DOHH2 (cell line): ENCODE data around the gene NHP2.

ENCODE experiments used
- H3F3A ChIP-seq: fragments of 200-600 bp; sonication (generic), shearing (Covaris generic); 2 replicates; pipeline ENCODE4 v1.6.0; 2016; ENCODE audit warnings: antibody characterized with exemption, mild to moderate bottlenecking; ENCODE audit not compliant: control insufficient read depth, insufficient read depth
- H3K27ac ChIP-seq: fragments of 200-600 bp; sonication (generic); 2 replicates; pipeline ENCODE4 v1.5.1; 2014; ENCODE audit warnings: low read depth, mild to moderate bottlenecking, low read length, moderate library complexity
- H3K27me3 ChIP-seq: fragments of 200-600 bp; sonication (generic); 2 replicates; pipeline ENCODE4 v1.6.1; 2014; ENCODE audit warnings: mild to moderate bottlenecking, low read length, mixed read lengths; ENCODE audit not compliant: control insufficient read depth
- H3K36me3 ChIP-seq: fragments of 200-600 bp; sonication (generic); 2 replicates; pipeline ENCODE4 v1.6.1; 2014; ENCODE audit warnings: mild to moderate bottlenecking, low read length, moderate library complexity, mixed read lengths; ENCODE audit not compliant: control insufficient read depth
- H3K4me1 ChIP-seq: fragments of 200-600 bp; sonication (generic); 2 replicates; pipeline ENCODE4 v1.6.1; 2014; ENCODE audit warnings: mild to moderate bottlenecking, low read length, mixed read lengths; ENCODE audit not compliant: control insufficient read depth
- H3K4me2 ChIP-seq: fragments of 200-600 bp; sonication (generic); 2 replicates; pipeline ENCODE4 v1.6.0; 2014; ENCODE audit warnings: mild to moderate bottlenecking, low read length, moderate library complexity
- H3K4me3 ChIP-seq: fragments of 200-600 bp; sonication (generic); 2 replicates; pipeline ENCODE4 v1.5.1; 2014; ENCODE audit warnings: mild to moderate bottlenecking, low read length, mixed read lengths
- H3K79me2 ChIP-seq: fragments of 200-600 bp; sonication (generic); 2 replicates; pipeline ENCODE4 v1.6.1; 2014; ENCODE audit warnings: mild to moderate bottlenecking, low read length, mixed read lengths; ENCODE audit not compliant: control insufficient read depth
- H3K9me2 ChIP-seq: fragments of 200-600 bp; sonication (generic); replicated peaks from 2 replicates; pipeline ENCODE4 v1.6.1; 2014; ENCODE audit warnings: mild to moderate bottlenecking, low read length, mixed read lengths; ENCODE audit not compliant: control insufficient read depth
- H3K9me3 ChIP-seq: fragments of 200-600 bp; sonication (generic); 2 replicates; pipeline ENCODE4 v1.6.1; 2014; ENCODE audit warnings: antibody characterized with exemption, low read length, mixed read lengths; ENCODE audit not compliant: control insufficient read depth, insufficient read depth
- H4K20me1 ChIP-seq: fragments of 200-600 bp; sonication (generic); 2 replicates; pipeline ENCODE4 v1.6.0; 2014; ENCODE audit warnings: low read depth, mild to moderate bottlenecking, antibody characterized with exemption, low read length, moderate library complexity; ENCODE audit not compliant: control insufficient read depth, insufficient read depth
- CTCF ChIP-seq: fragments of 200-600 bp; sonication (generic); IDR thresholded peaks from one replicate; pipeline ENCODE4 v1.5.1; 2014; ENCODE audit warnings: antibody characterized with exemption, mild to moderate bottlenecking, low read depth, low read length; ENCODE audit not compliant: poor library complexity, severe bottlenecking
- EZH2phosphoT487 ChIP-seq: fragments of 200-600 bp; sonication (generic); IDR thresholded peaks from 2 replicates; pipeline ENCODE4 v1.6.1; 2017; ENCODE audit warnings: borderline replicate concordance, mild to moderate bottlenecking, antibody characterized with exemption, low read length, moderate library complexity, mixed read lengths

Gene NHP2

GRCh38 chr5:178196986-178197385 lies 43.3 kb upstream of the NHP2 start:
- no peaks in the 10 kb centered on the region for H3K9me2 ChIP-seq
- H4K20me1 ChIP-seq = no peaks in the 10 kb centered on the region
- no peaks in the 10 kb centered on the region for H3K36me3 ChIP-seq
- H3K4me3 ChIP-seq = no peak overlapping the region
- no peak overlapping the region for H3K4me2 ChIP-seq
- H3F3A ChIP-seq = no peaks in the 10 kb centered on the region; the same call in 1 of the 2 replicates
- TF ChIP-seq EZH2phosphoT487 (no peak), CTCF (peak; percentile 45)
- peaks cover 24% of the 10 kb centered on the region for H3K27me3 ChIP-seq
- H3K27ac ChIP-seq = no peak overlapping the region
- H3K9me3 ChIP-seq = no peaks in the 10 kb centered on the region
- H3K4me1 ChIP-seq = peaks cover 4% of the 10 kb centered on the region; the same call in 1 of the 2 replicates
- no peaks in the 10 kb centered on the region for H3K79me2 ChIP-seq

GRCh38 chr5:178196281-178196812 lies 42.7 kb upstream of the NHP2 start:
- H4K20me1 ChIP-seq = no peaks in the 10 kb centered on the region
- no peak overlapping the region for H3K4me3 ChIP-seq
- no peak overlapping the region for H3K27ac ChIP-seq
- no peaks in the 10 kb centered on the region for H3K9me2 ChIP-seq
- TF ChIP-seq CTCF = no peak
- no peak for TF ChIP-seq EZH2phosphoT487
- H3K4me1 ChIP-seq = peaks cover 4% of the 10 kb centered on the region; the same call in 1 of the 2 replicates
- H3K79me2 ChIP-seq = no peaks in the 10 kb centered on the region
- H3K27me3 ChIP-seq = peaks cover 24% of the 10 kb centered on the region
- no peaks in the 10 kb centered on the region for H3K9me3 ChIP-seq
- H3F3A ChIP-seq = no peaks in the 10 kb centered on the region; the same call in 1 of the 2 replicates
- H3K4me2 ChIP-seq = no peak overlapping the region
- H3K36me3 ChIP-seq = no peaks in the 10 kb centered on the region

- peaks cover 4% of the 10 kb centered on the region; the same call in 1 of the 2 replicates for H3K4me1 ChIP-seq
- TF ChIP-seq EZH2phosphoT487 (no peak), CTCF (no peak)
- peaks cover 28% of the 10 kb centered on the region for H3K27me3 ChIP-seq
- no peaks in the 10 kb centered on the region for H3K9me2 ChIP-seq
- H3K4me3 ChIP-seq = no peak overlapping the region
- H3K4me2 ChIP-seq = no peak overlapping the region
- H3K79me2 ChIP-seq = no peaks in the 10 kb centered on the region
- no peaks in the 10 kb centered on the region for H4K20me1 ChIP-seq
- H3K36me3 ChIP-seq = no peaks in the 10 kb centered on the region
- H3K9me3 ChIP-seq = no peaks in the 10 kb centered on the region
- no peaks in the 10 kb centered on the region for H3F3A ChIP-seq
- no peak overlapping the region for H3K27ac ChIP-seq
Measured at GRCh38 chr5:178194026-178194425, 40.3 kb upstream of the NHP2 start.
